Epidermal melanocyte (primary cell): ENCODE data around the gene CDV3.

Experiments used
- DNase-seq: peaks from one replicate; pipeline ENCODE4 v3.0.0; 2011; ENCODE audit warnings: low spot score; ENCODE audit not compliant: insufficient read length

The CDV3 gene

GRCh38 chr3:133606342-133606741 lies 32.9 kb downstream of the CDV3 start:
- no peak for DNase-seq

- DNase-seq: no peak
These were observed 33.4 kb downstream of the CDV3 start for GRCh38 chr3:133606902-133607301.

GRCh38 chr3:133607816-133608215 lies 34.3 kb downstream of the CDV3 start:
- DNase-seq: no peak

- DNase-seq: no peak
These were observed 34.9 kb downstream of the CDV3 start for GRCh38 chr3:133608388-133608787.

- DNase-seq: no peak
These were observed 36.5 kb downstream of the CDV3 start for GRCh38 chr3:133610031-133610430.

GRCh38 chr3:133611534-133611933 lies 38.0 kb downstream of the CDV3 start:
- no peak for DNase-seq

GRCh38 chr3:133620066-133620784 lies 46.7 kb downstream of the CDV3 start:
- no peak for DNase-seq

- no peak for DNase-seq
These were observed 54.3 kb downstream of the CDV3 start for GRCh38 chr3:133627789-133628188.

GRCh38 chr3:133629146-133629545 lies 55.7 kb downstream of the CDV3 start:
- no peak for DNase-seq

- no peak for DNase-seq
These were observed 60.0 kb downstream of the CDV3 start for GRCh38 chr3:133633439-133633838.
